ENCODE measurements around the gene TK2.

TK2 gene

GRCh38 chr16:66468321-66468965 lies 81.5 kb downstream of the TK2 start:
- peak; percentile 58 for DNase-seq (ENCODE audit: low spot score)

GRCh38 chr16:66467611-66468010 lies 82.3 kb downstream of the TK2 start:
- peak; percentile 59 for DNase-seq (ENCODE audit: low spot score)

DNA sequence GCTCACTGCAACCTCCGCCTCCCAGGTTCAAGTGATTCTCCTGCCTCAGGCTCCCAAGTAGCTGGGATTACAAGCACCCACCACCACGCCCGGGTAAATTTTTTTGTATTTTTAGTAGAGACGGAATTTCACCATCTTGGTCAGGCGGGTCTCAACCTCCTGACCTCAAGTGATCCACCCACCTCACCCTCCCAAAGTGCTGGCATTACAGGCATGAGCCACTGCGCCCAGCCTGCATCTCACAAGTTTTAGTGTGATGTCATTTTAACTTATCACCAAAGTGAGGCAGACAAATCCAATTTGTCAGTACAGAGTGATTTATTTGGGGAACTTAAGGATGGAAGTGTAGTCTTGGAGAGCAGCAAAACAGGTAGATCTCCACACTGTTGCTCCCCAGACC lies 83.3 kb downstream of the TK2 start:
- DNase-seq (ENCODE audit: low spot score), result peak; percentile 20

DNA sequence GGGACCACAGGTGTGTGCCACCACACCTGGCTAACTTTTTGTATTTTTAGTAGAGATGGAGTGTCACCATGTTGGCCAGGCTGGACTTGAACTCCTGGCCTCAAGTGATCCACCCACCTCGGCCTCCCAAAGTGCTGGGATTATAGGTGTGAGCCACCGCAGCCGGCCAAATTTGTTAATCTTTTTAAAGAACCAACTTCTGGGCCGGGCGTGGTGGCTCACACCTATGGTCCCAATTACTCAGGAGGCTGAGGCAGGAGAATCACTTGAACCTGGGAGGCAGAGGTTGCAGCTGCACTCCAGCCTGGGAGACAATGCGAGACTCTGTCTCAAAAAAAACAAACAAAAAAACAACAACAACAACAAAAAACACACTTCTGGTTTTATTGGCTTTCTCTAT lies 84.0 kb downstream of the TK2 start:
- DNase-seq (ENCODE audit: low spot score), result peak; percentile 55

DNA sequence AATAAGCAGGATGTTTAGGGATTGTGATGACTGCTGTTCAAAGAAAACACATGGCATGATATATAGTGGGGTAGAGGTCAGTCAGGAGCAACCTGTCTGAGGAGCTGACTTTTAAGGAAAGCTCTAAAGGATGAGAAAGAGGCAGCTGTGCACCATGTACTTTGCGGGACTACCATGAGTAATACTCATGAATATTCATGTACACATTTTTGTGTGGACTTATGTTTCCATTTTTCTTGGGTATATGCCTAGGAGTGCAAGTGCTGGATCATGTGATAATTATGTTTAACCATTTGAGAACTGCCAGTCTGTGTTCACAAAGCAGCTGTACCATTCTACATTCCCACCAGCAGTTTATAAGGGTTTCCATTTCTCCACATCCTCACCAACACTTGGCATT lies 87.0 kb downstream of the TK2 start:
- DNase-seq (ENCODE audit: low spot score), result no peak

GRCh38 chr16:66460703-66461102 lies 89.2 kb downstream of the TK2 start:
- DNase-seq (ENCODE audit: low spot score), result peak; percentile 18

- DNase-seq (ENCODE audit: low spot score), result peak; percentile 55
Observed at GRCh38 chr16:66459878-66460277, 90.0 kb downstream of the TK2 start.

DNA sequence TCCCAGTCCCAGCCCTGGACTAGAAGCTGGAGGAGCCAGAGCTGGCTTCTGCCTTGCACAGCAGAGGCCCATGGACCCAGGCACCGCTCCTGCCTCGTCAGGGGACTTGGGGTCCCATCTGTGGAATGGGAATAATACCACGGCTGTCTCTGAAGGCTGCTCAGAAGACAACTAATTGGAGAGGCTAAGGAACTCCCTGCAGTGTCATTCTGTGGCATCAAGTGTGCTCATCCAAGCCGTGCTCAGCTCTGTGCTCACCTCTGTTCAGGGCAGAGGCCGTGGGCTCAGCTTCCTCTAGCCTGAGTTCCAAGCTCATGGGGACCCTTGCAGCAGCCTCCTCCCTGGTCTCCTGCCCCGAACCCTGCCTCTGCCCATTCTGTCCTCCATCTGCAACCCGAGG lies 91.1 kb downstream of the TK2 start:
- peak; percentile 40 for DNase-seq (ENCODE audit: low spot score)

GRCh38 chr16:66458292-66458691 lies 91.6 kb downstream of the TK2 start:
- DNase-seq (ENCODE audit: low spot score), result peak; percentile 30
